Ishikawa (cell line): ENCODE results near the gene TSPAN9.

Experiments
- CEBPB ChIP-seq: IDR thresholded peaks from 2 replicates; pipeline ENCODE4 v1.6.1; 2012
- EGR1 ChIP-seq: IDR thresholded peaks from 2 replicates; pipeline ENCODE4 v1.6.1; 2012
- EP300 ChIP-seq: IDR thresholded peaks from 2 replicates; pipeline ENCODE4 v1.6.1; 2012; ENCODE audit warnings: borderline replicate concordance
- NFIC ChIP-seq: IDR thresholded peaks from 2 replicates; pipeline ENCODE4 v1.6.1; 2012
- RAD21 ChIP-seq: IDR thresholded peaks from 2 replicates; pipeline ENCODE4 v1.6.1; 2012; ENCODE audit warnings: low read depth
- REST ChIP-seq: IDR thresholded peaks from 2 replicates; pipeline ENCODE4 v1.6.1; 2012; ENCODE audit warnings: low read depth, mild to moderate bottlenecking
- TAF1 ChIP-seq: IDR thresholded peaks from 2 replicates; pipeline ENCODE4 v1.6.1; 2012; ENCODE audit warnings: low read depth, mild to moderate bottlenecking
- TCF12 ChIP-seq: IDR thresholded peaks from 2 replicates; pipeline ENCODE4 v1.6.1; 2012; ENCODE audit warnings: low read depth
- TEAD4 ChIP-seq: IDR thresholded peaks from 2 replicates; pipeline ENCODE4 v1.6.1; 2012
- TF ChIP-seq, protein P1 (sequence below): IDR thresholded peaks from 2 replicates; pipeline ENCODE4 v1.6.1; 2012

DNA sequence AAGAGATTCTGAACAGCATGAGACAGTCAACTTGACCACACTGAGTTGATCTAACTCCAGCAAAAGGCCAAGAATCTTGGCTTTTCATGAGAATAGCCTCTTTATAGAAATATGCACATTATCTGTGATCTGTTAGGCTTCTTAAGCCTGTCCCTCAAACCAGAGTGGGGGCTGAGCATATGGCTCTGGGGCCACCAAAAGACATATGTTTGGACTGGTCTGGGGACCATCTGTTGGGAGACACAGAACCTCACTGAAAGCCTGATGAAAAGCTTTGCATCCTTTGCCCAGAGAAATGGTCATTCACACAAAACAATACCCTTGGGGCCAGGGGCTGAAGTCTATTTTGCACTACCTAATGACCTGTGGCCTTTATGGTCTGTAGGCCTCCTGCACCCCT lies 248.6 kb downstream of the TSPAN9 start:
- TF ChIP-seq, protein P1, sequence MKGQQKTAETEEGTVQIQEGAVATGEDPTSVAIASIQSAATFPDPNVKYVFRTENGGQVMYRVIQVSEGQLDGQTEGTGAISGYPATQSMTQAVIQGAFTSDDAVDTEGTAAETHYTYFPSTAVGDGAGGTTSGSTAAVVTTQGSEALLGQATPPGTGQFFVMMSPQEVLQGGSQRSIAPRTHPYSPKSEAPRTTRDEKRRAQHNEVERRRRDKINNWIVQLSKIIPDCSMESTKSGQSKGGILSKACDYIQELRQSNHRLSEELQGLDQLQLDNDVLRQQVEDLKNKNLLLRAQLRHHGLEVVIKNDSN, result no peak
- TF ChIP-seq NFIC (no peak), CEBPB (no peak), RAD21 (no peak), REST (no peak), TAF1 (no peak), EP300 (no peak), TEAD4 (no peak), TCF12 (no peak), EGR1 (no peak)
